ENCODE results near the gene PRDX5. TPM values are rescaled to one million over a fixed set of nuclear protein-coding genes. Genes with fewer than 3 reads are reported as not detected.

The PRDX5 gene
- total and polyA plus RNA-seq, 8 donors, result 59.0 to 245 (median 88.6) TPM

DNA sequence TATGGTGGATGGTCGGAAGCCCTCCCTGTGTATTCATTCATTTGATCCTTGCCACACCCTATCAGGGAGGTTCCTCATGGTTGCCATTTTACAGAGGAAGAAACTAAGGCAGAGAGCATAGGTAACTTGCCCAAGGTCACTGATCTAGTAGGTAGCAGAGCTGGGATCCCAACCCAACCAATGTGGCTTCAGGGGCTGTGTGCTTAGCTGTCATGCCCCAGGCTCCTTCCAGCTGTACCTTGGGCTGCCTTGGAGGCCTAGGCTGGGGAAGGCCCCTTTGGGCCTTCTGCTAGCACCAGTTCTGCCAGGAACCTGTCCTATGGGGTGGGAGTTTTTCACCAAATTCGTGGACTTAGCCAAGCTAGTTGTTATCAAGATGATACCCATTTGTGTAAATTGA, 42.1 kb upstream of the PRDX5 start:
- WGBS, 2 donors, result 73 to 83% methylated on average over 2 of the region's 2 CpGs

DNA sequence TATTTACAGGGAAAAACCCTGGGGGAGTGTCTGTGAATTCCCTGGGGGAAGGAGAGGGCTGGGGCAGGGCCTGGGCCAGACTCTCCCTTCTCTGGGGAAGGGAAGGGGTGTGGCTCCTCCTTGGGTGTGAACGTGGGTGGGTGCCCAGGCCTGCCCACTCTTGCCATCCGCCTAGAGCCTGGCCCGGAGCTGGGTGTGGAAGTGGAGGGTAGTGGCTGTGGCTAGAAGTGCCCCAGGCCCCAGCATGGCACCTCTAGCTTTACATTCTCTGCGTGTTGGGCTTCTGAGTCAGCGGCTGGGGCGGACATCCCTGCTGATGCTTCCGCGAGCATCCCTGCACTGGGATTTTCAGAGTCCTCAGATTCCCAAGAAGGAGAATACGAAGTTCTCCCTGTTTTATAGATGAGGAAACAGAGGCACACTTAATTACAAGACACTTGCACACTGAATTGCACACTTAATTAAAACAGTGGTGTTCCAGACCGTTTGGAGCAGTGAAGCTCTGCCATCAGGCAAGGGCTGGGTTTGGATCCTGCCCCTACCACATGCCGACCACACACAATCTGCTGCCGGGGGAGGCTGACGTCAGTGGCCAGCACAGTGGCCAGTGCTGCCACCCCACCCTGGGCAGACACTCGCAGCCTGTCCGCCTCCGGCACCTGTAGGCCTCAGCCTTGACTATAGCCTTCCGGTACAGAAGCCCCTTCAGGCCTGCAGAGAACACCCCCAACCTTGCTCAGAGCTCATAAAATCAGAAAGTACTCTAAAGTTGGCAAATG, 41.1 kb upstream of the PRDX5 start:
- ATAC-seq (no peak), DNase-seq (peak in 2 of 6 donors; percentile 48 to 56), FAIRE-seq (no peak)
- peaks cover 0 to 5% (median 3%) of the 10 kb centered on the region in 3 donors for H3K4me1 ChIP-seq
- intact Hi-C loops (cut with DNase I), result no loop called here
- H3K27ac ChIP-seq, result no peak overlapping the region
- no peak overlapping the region for H3K4me3 ChIP-seq
- no peaks in the 10 kb centered on the region for H3K9me3 ChIP-seq
- H3K27me3 ChIP-seq, result no peaks in the 10 kb centered on the region
- TF ChIP-seq, protein P1, sequence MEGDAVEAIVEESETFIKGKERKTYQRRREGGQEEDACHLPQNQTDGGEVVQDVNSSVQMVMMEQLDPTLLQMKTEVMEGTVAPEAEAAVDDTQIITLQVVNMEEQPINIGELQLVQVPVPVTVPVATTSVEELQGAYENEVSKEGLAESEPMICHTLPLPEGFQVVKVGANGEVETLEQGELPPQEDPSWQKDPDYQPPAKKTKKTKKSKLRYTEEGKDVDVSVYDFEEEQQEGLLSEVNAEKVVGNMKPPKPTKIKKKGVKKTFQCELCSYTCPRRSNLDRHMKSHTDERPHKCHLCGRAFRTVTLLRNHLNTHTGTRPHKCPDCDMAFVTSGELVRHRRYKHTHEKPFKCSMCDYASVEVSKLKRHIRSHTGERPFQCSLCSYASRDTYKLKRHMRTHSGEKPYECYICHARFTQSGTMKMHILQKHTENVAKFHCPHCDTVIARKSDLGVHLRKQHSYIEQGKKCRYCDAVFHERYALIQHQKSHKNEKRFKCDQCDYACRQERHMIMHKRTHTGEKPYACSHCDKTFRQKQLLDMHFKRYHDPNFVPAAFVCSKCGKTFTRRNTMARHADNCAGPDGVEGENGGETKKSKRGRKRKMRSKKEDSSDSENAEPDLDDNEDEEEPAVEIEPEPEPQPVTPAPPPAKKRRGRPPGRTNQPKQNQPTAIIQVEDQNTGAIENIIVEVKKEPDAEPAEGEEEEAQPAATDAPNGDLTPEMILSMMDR (IDR thresholded peaks at IDR 0.05), result no peak
- no peaks in the 10 kb centered on the region for H3K36me3 ChIP-seq
- WGBS, 2 donors, result 87 to 92% methylated on average over 17 of the region's 17 CpGs

More for the DNA sequence above, 42.1 kb upstream of the PRDX5 start:
- FAIRE-seq (no peak), DNase-seq (no peak), ATAC-seq (no peak)
- Histone ChIP-seq H3K27ac (no peak overlapping the region), H3K4me1 (peaks cover 0 to 5% (median 3%) of the 10 kb centered on the region in 3 donors), H3K36me3 (no peaks in the 10 kb centered on the region), H3K27me3 (no peaks in the 10 kb centered on the region), H3K9me3 (no peaks in the 10 kb centered on the region), H3K4me3 (no peak overlapping the region)
- intact Hi-C loops (cut with DNase I), result no loop called here
- TF ChIP-seq, protein P1 (IDR thresholded peaks at IDR 0.05), result no peak

DNA sequence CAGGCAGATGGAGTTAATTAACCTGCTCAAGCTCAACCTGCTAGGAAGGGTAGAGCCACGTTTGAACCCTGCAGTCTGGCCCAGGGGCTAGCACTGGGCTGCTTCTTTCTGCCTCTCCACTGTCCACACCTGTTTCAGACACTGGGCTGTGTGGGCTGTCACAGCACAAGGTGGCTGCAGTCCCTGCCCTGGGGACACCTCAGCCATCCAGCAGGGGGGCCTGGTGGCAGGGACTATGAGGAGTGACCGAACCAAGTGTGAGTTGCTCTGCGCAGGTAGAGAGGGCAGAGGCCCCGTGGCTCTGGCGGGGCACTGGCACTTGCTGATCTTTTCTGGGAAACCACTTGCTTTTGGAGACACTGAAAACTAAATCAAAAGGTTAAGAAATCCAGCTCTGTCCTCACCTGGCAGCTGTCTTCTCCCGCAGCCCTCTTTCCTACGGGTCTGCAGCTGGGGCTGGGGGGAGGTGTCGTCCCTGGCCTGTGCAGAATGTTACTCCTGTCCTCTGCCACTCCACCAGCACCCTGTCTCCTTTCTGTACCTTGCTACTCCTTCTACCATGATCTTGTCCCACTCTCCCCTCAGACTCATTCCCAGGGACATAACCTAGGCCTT, 39.2 kb upstream of the PRDX5 start:
- peak in 1 of 6 donors; percentile 43 for DNase-seq
- WGBS, 2 donors, result 80 to 81% methylated on average over 8 of the region's 8 CpGs
- Histone ChIP-seq H3K9me3 (no peaks in the 10 kb centered on the region), H3K27ac (no peak overlapping the region), H3K4me3 (no peak overlapping the region), H3K36me3 (no peaks in the 10 kb centered on the region), H3K4me1 (peaks cover 1 to 5% (median 2%) of the 10 kb centered on the region in 3 donors), H3K27me3 (no peaks in the 10 kb centered on the region)
- ATAC-seq, result no peak
- no peak for FAIRE-seq
- TF ChIP-seq, protein P1 (IDR thresholded peaks at IDR 0.05), result no peak
- intact Hi-C loops (cut with DNase I), result no loop called here

DNA sequence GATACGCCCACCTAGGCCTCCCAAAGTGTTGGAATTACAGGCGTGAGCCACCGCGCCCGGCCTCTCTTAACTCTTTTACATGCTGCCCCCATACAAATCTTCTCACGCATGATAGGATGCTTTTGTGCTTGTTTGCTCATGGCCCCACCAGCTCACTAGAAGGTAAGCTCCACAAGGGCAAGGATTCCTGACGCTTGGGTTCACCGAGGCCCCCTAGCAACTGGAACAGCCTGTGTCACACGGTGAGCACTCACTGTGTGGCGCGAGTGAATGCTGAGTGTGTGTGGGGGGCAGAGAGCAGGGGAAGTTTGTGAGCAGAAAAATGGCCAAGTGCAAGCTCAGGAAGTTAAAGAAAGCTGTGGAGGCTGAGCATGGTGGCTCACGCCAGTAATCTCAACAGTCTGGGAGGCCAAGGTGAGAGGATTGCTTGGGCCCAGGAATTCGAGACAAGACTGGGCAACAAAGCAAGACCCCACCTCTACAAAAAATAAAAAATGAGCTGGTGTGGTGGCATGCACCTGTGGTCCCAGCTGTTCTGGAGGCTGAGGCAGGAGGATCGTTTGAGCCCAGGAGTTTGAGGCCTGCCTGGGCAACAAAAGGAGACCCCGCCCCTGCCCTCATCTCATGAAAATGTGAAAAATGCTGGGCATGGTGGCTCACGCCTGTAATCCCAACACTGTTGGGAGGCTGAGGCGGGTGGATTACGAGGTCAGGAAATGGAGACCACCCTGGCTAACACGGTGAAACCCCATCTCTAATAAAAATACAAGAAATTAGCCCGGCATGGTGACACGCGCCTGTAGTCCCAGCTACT, 35.8 kb upstream of the PRDX5 start:
- no peaks in the 10 kb centered on the region for H3K27me3 ChIP-seq
- FAIRE-seq (no peak), DNase-seq (peak in 1 of 6 donors; percentile 20), ATAC-seq (no peak)
- H3K4me1 ChIP-seq, result peaks cover 13 to 14% (median 14%) of the 10 kb centered on the region in 3 donors
- H3K9me3 ChIP-seq, result no peaks in the 10 kb centered on the region
- no peaks in the 10 kb centered on the region for H3K36me3 ChIP-seq
- no peak overlapping the region for H3K27ac ChIP-seq
- no peak overlapping the region for H3K4me3 ChIP-seq
- 93 to 96% methylated on average over 22 of the region's 22 CpGs for WGBS, 2 donors
- TF ChIP-seq, protein P1 (IDR thresholded peaks at IDR 0.05), result no peak
- intact Hi-C loops (cut with DNase I), result no loop called here
